Memory B cell (primary cell): ENCODE measurements around the gene PWWP2B.

Source experiments
- ATAC-seq: fragments of 150-1000 bp; cut with Tn5 transposase; 2 replicates; pipeline ENCODE4 v1.10.0; 2021; ENCODE audit warnings: low read depth, mild to moderate bottlenecking, moderate library complexity
- DNase-seq, 2 donors: peaks; one replicate each; pipeline ENCODE4 v3.0.0; 2022; ENCODE audit warnings: low spot score in 2 of 2
- H3K27ac Mint-ChIP-seq: one replicate; pipeline ENCODE4 v1.8.0; 2022; ENCODE audit warnings: mild to moderate bottlenecking, moderate library complexity, mixed read lengths
- H3K27me3 Mint-ChIP-seq: one replicate; pipeline ENCODE4 v1.8.0; 2022; ENCODE audit warnings: mixed read lengths
- H3K36me3 Mint-ChIP-seq: one replicate; pipeline ENCODE4 v1.8.0; 2022; ENCODE audit warnings: mild to moderate bottlenecking, mixed read lengths
- H3K4me1 Mint-ChIP-seq: one replicate; pipeline ENCODE4 v1.8.0; 2022; ENCODE audit warnings: mixed read lengths
- H3K4me3 Mint-ChIP-seq: one replicate; pipeline ENCODE4 v1.8.0; 2022; ENCODE audit warnings: mild to moderate bottlenecking, moderate library complexity, mixed read lengths
- H3K9me3 Mint-ChIP-seq: one replicate; pipeline ENCODE4 v1.8.0; 2022; ENCODE audit warnings: mixed read lengths

The PWWP2B gene

DNA sequence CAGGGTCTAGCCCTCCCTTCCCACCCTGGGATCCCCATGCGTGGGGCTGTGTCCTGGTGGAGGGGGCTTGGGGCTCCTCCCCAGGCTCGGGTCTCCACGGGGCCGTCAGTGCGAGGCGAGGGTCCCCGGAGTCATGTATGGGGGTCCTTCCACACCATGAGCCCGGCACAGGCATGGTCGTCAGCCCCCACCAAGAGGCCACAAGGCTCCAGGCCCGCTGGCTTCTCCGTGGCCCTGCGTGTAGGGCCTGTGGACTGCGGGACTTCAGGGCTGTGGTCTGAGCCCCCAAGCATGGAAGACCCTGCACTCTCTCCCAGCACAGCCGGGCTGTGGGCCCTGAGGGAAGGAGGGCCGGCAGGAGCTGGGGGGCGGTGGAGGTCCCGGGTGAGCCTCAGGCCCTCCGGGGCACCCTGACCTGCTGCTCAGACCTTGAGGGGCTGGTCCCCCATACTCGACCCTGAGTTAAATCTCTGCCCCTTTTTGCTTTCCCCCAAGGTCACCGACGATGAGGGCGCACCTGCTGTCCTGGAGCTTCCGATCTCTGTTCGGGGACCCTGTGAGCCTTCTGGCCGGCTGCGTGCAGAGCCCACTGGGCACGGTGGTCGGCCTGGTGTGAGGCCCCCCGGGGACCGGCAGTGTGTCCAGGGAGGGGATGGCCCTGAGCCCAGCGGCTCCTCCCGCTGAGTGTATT is 19.7 kb downstream of the PWWP2B start:
- Mint-ChIP-seq H3K4me1 (peaks cover 32% of the 10 kb centered on the region), H3K27me3 (no peaks in the 10 kb centered on the region), H3K4me3 (no peak overlapping the region), H3K9me3 (no peaks in the 10 kb centered on the region), H3K27ac (peak overlapping the region; percentile 75), H3K36me3 (peaks cover 8% of the 10 kb centered on the region)
- DNase-seq = no peak
- ATAC-seq = no peak

DNA sequence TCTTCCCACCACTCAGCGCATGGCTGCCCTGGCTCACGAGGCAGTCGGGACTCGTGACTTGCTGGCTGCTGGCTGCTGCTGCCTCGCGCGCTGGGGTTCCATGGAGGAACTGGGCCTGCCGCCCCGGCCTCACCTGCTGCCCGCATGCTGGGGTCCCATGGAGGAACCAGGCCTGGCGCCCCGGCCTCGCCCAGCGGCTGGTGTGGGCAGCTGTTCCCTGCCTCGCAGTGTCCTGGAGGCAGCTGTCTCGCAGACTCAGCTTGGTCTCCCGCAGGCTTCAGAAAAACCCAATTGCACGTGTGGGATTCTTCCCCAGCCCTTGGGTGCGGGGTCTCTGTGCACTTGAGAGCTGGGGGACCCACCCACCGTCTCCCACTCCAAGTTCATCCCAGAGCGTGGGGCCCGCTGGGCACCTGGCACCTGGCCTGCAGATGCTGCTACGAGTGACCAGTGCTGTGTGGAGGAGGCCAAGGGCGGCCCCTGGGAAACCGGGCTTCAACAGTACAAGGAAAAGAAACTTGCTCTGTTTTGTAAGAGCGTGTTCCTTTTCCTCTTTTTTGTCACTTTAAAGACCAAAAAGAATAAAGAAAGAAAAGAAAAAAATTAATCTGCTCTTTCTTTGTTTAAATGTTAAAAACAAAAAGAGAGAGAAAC is 20.4 kb downstream of the PWWP2B start:
- H3K9me3 Mint-ChIP-seq = no peaks in the 10 kb centered on the region
- H3K4me3 Mint-ChIP-seq = no peak overlapping the region
- no peaks in the 10 kb centered on the region for H3K27me3 Mint-ChIP-seq
- H3K36me3 Mint-ChIP-seq = peaks cover 8% of the 10 kb centered on the region
- DNase-seq (no peak), ATAC-seq (no peak)
- peak overlapping the region; percentile 97 for H3K27ac Mint-ChIP-seq
- peaks cover 38% of the 10 kb centered on the region for H3K4me1 Mint-ChIP-seq

DNA sequence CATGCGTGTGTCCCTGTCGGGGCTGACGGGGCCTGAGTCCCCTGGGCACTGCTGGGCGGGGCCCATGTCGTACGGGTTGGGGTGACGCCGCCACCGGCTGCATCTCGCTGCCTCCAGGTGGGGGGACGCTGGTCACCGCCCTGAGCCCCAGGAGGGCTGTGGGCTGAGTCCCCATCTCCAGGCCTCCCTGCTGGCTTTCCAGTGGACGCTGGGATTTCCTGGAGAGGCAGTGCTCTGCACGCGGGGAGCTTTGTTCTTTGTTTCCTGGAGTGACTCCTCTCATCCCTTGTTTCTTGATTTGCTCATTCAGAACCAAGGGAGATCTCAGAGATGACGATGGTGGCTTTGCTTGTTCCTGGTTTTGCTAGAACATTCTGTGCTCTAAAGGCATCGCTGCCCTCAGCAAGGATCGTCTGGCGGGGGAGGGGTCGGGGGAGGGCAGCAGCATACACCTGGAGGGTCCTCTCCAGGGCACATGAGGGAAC is 21.0 kb downstream of the PWWP2B start:
- no peaks in the 10 kb centered on the region for H3K9me3 Mint-ChIP-seq
- peak; percentile 77 for DNase-seq
- H3K27me3 Mint-ChIP-seq = no peaks in the 10 kb centered on the region
- H3K4me3 Mint-ChIP-seq = peak overlapping the region; percentile 43
- H3K36me3 Mint-ChIP-seq = peaks cover 8% of the 10 kb centered on the region
- peak; percentile 72 for ATAC-seq
- H3K4me1 Mint-ChIP-seq = peaks cover 44% of the 10 kb centered on the region
- peak overlapping the region; percentile 97 for H3K27ac Mint-ChIP-seq

DNA sequence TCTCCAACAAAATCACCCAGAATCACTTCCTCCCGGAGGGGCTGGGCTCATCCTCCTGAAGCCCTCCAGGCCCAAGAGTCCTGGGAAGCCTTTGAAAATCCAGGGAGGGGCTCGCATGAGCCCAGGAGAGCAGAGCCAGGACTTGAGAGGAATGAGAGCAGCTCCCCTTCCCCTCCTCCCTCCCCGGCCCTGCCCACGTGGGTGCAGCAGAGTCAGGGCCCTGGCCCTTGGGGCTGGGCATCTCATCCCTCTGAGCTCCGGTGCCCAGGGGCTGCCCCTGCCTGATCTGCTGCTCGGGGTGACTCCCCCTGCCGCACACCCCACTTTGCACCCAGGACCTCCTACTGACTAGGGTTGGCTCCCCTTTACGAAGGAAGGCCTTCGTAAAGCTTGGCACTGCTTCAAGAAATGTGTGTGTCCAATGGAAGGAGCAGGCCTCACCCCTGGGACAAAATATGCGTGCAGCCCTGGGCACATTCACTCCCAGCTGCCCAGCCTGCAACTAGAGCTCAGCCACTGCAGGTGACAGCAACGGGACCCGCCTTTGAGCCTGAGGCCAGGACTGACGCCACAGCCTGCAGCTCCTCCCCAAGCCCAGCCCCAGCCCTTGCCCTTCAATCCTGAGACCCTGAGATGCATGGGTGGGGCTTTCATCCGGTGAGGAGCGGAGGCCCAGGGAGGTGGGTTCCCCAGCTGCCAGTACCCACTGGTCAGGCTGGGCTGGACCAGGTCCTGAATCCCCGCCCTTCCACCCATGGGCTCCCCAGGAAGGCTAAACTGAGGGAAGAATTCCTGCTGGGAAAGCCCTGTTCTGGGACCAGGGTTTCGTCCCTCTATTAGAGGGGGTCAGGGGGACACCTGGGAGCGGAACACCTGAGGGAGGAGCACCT is 21.8 kb downstream of the PWWP2B start:
- ATAC-seq (no peak), DNase-seq (no peak)
- peaks cover 50% of the 10 kb centered on the region for H3K4me1 Mint-ChIP-seq
- peak overlapping the region; percentile 97 for H3K27ac Mint-ChIP-seq
- H3K4me3 Mint-ChIP-seq = peak overlapping the region; percentile 48
- H3K36me3 Mint-ChIP-seq = peaks cover 7% of the 10 kb centered on the region
- H3K9me3 Mint-ChIP-seq = no peaks in the 10 kb centered on the region
- H3K27me3 Mint-ChIP-seq = no peaks in the 10 kb centered on the region

DNA sequence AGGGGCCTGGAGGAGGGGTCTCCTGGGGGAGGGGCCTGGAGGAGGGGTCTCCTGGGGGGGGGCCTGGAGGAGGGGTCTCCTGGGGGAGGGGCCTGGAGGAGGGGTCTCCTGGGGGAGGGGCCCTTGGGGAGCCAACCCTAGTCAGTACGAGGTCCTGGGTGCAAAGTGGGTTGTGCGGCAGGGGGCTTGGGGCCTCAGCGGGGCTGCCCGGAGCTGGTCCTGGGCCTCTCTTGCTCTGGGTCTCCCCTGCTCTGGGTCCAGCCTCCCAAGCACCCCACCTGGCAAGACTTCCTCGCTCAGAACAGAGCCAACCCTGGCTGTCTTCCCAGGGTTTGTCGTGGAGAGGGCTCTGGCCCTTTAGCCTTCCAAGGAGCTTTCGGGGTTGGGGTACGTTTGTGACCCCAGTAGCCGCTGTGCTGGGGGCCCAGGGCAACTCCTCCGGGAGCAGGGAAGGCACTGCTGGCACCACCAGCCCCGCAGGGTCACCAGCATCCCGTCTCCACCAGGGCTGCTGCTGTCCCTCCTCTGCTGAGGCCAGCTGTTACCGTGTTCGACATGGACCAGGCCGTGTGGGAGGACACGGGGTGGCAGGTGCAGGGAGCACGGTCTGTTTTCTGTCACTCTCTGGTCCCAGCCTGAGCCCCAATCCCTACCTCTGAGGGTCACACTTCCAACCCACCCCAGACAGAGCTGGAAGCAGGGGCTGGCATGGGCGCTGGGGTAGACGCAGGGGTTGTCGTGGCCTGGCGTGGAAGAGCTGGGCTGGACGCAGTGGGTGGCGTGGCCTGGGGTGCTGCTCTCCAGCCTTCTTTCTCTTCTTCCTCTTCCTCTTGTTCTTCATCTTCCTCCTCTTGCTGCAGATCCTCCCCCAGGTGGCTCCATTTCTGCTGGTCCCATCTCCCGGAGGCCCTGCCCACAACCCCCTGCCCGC is 22.8 kb downstream of the PWWP2B start:
- Mint-ChIP-seq H3K4me1 (peaks cover 50% of the 10 kb centered on the region), H3K27me3 (no peaks in the 10 kb centered on the region), H3K36me3 (peaks cover 7% of the 10 kb centered on the region), H3K9me3 (no peaks in the 10 kb centered on the region), H3K27ac (peak overlapping the region; percentile 97), H3K4me3 (peak overlapping the region; percentile 43)
- no peak for DNase-seq
- ATAC-seq = no peak

DNA sequence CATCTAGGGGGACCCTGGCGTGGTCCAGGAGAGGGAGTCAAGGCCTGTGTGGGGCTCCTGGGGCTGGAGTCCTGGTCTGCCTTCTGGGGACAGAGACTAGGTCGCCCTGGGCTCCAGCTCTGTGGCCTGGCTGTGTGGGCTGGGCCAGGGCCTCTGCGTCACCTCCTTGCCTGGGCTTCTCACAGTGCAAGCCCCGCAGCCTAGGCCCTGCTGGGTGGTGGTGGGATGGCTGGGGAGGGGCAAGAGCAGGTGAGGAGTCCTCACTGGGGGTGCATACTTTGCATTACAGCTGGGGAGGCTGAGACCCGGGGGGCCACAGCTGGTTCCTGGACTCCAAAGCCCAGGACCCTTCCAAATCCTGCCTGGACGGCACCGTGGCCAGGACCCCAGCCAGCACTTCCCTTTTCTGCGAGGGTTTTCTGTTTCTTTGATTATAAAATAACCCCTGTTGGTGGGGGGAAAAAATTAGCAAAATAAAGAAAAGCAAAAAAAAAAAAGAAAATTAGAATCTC is 23.5 kb downstream of the PWWP2B start:
- Mint-ChIP-seq H3K4me1 (peaks cover 43% of the 10 kb centered on the region), H3K27me3 (no peaks in the 10 kb centered on the region), H3K4me3 (peak overlapping the region; percentile 43), H3K9me3 (no peaks in the 10 kb centered on the region), H3K27ac (peak overlapping the region; percentile 97), H3K36me3 (peaks cover under 1% of the 10 kb centered on the region)
- ATAC-seq = peak; percentile 7
- no peak for DNase-seq

DNA sequence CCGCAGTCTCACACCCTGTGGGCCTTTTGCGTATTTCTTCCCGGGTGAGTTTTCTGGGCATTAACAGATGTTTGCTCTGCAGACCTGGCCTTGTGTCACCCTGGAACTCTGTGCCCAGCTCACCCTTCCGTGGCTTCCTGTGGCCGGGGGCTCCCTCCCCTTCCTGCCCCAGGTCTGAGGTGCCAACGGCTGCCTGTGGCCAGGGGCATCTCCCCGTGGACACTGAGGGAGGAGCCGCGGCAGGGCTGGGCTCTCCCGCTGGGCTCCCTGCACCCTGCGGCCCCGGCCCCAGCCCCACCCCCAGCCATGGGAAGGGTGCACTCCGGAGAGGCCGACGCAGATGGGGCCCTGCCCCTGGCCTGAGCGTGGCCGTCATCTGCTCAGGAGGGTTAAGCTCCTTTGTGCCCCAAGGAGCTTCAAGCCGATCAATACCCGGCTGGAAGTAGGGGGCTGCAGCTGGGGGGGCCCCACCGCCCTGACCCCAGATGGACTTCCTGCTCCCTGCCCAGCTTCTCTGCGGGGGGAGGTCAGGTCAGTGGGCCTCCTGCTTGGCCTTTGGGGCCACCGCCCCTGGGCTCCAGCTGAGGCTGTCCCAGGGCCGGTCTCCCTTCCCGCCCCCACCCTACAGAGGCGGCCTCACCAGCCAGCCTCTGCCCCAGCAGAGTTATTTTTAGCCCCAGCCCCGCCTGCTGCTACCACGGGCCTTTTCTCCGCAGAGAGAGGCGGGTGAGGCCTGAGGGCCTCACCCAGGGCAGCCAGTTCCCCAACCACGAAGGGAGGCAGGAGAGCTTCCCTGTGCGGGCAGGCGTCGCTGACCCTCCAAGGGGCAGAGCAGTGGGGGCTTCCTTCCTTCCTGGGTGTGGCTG is 24.2 kb downstream of the PWWP2B start:
- peak; percentile 40 for ATAC-seq

DNA sequence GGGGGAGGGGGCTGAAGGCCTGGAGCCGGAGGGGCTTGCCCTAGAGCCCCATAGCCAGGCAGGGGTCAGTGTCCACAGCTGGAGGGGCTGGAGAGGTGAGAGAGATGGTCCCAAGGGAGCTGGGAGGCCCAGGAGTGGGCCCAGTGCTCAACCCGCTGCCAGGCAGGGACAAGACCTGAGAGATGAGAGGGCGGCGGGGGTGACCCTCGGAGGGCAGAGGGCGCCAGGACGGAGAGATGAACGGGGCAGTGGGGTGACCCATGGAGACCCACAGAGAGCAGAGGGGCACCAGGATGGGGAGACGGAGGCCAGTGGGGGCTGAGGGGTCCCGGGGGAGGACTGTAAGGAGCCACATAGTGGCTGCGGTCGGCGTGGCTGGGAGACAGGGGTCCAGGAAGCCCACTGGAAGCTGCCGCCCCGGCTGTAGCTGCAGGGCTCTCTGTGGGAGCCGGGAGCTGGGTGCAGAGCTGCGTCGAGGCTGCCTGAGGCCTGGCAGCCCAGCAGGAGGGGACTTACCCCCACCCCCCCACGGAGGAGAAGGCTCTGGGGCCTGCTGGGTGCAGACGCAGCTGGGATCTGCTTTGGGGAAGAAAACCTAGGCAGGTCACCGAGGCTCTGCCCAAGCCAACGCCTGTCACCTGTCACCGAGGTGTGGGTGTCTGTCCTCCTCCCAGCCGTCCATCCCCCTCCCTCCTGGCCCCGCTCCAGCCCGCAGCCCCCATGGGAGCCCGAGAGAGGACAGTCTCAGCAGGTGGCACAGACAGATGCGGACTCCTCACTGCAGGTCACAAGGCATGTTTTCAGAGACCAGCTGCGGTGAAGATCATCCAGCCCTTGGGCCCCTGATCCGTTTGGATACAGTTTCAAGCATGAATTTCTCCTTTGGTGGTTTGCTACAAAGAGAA is 25.1 kb downstream of the PWWP2B start:
- H3K27me3 Mint-ChIP-seq = no peaks in the 10 kb centered on the region
- ATAC-seq (peak; percentile 34), DNase-seq (peak; percentile 67 to 77)
- H3K27ac Mint-ChIP-seq = peak overlapping the region; percentile 90
- H3K9me3 Mint-ChIP-seq = no peaks in the 10 kb centered on the region
- H3K4me3 Mint-ChIP-seq = peak overlapping the region; percentile 71
- H3K4me1 Mint-ChIP-seq = peaks cover 42% of the 10 kb centered on the region
- no peaks in the 10 kb centered on the region for H3K36me3 Mint-ChIP-seq

More for the DNA sequence above, 24.2 kb downstream of the PWWP2B start:
- no peak for DNase-seq
- H3K4me3 Mint-ChIP-seq = peak overlapping the region; percentile 71
- no peaks in the 10 kb centered on the region for H3K36me3 Mint-ChIP-seq
- H3K4me1 Mint-ChIP-seq = peaks cover 42% of the 10 kb centered on the region
- H3K9me3 Mint-ChIP-seq = no peaks in the 10 kb centered on the region
- peak overlapping the region; percentile 97 for H3K27ac Mint-ChIP-seq
- no peaks in the 10 kb centered on the region for H3K27me3 Mint-ChIP-seq

DNA sequence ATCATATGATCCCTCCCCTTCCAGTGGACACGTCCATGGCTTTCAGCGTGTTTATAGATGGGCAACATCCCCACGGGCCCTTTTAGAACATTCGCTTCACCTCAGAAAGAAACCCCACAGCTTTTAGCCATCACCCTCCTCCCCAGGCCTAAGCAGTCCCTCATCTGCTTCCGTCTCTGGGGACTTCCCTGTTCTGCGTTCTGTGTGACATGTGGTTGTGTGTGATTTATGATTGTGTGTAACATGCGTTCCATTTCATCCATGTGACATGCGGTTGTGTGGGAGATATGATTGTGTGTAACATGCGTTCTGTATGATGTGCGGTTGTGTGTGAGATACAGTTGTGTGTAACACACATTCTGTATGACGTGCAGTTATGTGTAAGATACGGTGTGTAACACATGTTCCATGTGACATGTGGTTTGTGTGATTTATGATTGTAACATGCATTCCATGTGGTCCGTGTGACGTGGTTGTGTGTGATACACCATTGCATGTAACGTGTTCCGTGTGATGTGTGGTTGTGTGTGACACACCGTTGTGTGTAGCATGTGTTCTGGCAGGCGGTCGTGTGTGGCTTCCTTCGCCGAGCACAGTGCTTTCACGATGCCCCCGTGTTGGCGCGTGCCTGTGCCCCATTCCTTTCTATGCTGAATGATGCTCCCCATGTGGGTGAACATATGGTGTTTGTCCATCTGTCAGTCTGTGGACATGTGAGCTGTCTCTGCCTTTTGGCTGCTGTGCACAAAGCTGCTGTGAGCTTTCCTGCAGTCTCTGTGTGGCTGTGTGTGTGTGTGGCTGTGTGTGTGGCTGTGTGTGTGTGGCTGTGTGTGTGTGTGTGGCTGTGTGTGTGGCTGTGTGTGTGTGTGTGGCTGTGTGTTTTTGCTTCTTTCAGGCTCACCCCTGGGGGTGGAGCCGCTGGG is 26.2 kb downstream of the PWWP2B start:
- Mint-ChIP-seq H3K27me3 (no peaks in the 10 kb centered on the region), H3K9me3 (no peaks in the 10 kb centered on the region), H3K4me1 (peaks cover 38% of the 10 kb centered on the region), H3K36me3 (no peaks in the 10 kb centered on the region), H3K27ac (peak overlapping the region; percentile 90), H3K4me3 (peak overlapping the region; percentile 62)
- ATAC-seq (peak; percentile 51), DNase-seq (peak in 1 of 2 donors; percentile 47)

DNA sequence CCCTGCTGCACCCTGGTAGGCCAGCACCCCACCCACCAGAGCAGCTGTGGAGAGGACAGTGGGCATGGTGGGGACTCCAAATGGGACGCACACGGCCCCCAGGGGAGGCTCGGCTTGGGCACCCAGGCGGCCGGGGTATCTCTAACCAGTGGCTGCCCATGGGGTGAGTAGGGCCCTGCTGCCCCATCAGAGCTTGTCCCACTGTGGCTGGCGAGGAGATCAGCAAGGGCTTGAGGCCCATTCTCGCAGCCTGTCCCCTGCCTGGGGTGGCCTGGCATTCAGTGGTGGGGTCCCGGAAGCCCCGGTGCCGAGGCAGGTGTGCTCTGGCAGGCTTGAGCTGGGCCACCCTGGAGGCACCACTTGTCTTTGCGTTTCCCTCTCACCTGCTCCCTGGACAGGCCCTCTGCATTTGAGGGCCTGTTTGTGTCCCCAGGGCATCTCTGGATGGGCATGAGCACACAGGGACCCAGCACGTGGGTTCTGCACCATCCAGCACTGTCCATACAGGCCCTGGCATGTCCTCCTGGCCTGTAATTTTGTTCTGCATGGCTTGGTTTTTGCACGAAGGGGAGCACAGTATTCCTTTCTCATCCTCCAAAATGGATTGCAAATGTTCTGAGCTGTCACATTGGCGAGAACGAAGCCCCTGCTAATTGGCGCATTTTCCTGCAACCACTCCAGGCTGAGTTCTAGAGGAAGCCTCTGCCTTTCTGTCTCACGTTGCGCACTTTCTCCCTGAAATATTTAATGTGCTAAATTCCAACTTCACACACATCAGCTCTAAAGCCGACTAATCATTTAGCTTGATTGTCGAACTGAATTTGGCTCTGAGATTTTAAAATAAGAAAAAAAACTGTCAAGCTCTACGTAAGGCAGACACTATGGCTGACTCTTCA is 27.2 kb downstream of the PWWP2B start:
- DNase-seq (no peak), ATAC-seq (no peak)
- no peaks in the 10 kb centered on the region for H3K9me3 Mint-ChIP-seq
- H3K4me1 Mint-ChIP-seq = peaks cover 30% of the 10 kb centered on the region
- H3K27ac Mint-ChIP-seq = peak overlapping the region; percentile 90
- H3K36me3 Mint-ChIP-seq = no peaks in the 10 kb centered on the region
- H3K4me3 Mint-ChIP-seq = no peak overlapping the region
- no peaks in the 10 kb centered on the region for H3K27me3 Mint-ChIP-seq
